Omental fat pad (tissue), 4 donors: Measurements from ENCODE around the gene LRRC8C. TPM values are rescaled to one million over a fixed set of nuclear protein-coding genes. Genes with fewer than 3 reads are reported as not detected.

Source experiments
- ATAC-seq: fragments of 150-250 bp; one replicate; pipeline ENCODE4 v1.9.1; 2016; ENCODE audit warnings: mild to moderate bottlenecking, moderate library complexity; ENCODE audit not compliant: low FRiP score
- DNase-seq: peaks from one replicate; pipeline ENCODE4 v3.0.0-alpha.2; 2019; ENCODE audit warnings: low spot score
- total RNA-seq, 4 donors: library from RNA; depleted of rRNA; stranded (reverse); fragments of >200 nt; gene quantifications; one replicate each; pipeline ENCODE4 v1.1.0, GENCODE V29; 2016
- TF ChIP-seq, protein P1 (sequence below), 3 donors: fragments of 450-650 bp; IDR thresholded peaks; one replicate each; pipeline ENCODE4 v1.5.1; 2016 to 2017; ENCODE audit warnings: antibody characterized with exemption in 3 of 3, mild to moderate bottlenecking in 3 of 3, moderate library complexity in 2 of 3

LRRC8C gene
- total RNA-seq, 4 donors from 2014 or later, result 10.9 to 39.4 (median 19.3) TPM

- DNase-seq, result no peak
- TF ChIP-seq, protein P1, sequence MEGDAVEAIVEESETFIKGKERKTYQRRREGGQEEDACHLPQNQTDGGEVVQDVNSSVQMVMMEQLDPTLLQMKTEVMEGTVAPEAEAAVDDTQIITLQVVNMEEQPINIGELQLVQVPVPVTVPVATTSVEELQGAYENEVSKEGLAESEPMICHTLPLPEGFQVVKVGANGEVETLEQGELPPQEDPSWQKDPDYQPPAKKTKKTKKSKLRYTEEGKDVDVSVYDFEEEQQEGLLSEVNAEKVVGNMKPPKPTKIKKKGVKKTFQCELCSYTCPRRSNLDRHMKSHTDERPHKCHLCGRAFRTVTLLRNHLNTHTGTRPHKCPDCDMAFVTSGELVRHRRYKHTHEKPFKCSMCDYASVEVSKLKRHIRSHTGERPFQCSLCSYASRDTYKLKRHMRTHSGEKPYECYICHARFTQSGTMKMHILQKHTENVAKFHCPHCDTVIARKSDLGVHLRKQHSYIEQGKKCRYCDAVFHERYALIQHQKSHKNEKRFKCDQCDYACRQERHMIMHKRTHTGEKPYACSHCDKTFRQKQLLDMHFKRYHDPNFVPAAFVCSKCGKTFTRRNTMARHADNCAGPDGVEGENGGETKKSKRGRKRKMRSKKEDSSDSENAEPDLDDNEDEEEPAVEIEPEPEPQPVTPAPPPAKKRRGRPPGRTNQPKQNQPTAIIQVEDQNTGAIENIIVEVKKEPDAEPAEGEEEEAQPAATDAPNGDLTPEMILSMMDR (IDR thresholded peaks at IDR 0.05), result no peak
- no peak for ATAC-seq
These were observed 38.7 kb upstream of the LRRC8C start for GRCh38 chr1:89594096-89594740.

DNA sequence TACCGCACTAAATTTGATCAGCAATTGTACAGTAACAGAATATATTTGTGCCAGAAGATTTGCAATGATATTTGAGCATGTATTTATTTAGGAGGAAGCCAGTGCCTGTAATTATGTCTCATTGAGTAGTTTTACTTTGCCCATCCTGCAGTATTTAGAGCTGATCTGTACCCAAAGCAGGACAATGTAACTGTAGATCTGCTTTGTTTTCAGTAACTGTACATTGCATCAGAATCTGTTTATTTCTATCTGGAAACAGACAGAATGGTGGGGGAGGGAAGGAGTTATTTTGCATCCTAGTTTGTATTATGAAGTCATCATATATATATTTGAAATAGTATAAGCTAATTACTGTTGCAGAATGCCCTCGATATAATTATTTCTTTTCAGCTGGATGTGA, 36.2 kb upstream of the LRRC8C start:
- no peak for DNase-seq
- TF ChIP-seq, protein P1 (IDR thresholded peaks at IDR 0.05), result no peak
- no peak for ATAC-seq

- TF ChIP-seq, protein P1 (IDR thresholded peaks at IDR 0.05), result peak in 1 of 3 donors; percentile 37
- no peak for ATAC-seq
- no peak for DNase-seq
These were observed 34.2 kb upstream of the LRRC8C start for GRCh38 chr1:89598450-89599331.

GRCh38 chr1:89599332-89599630, 33.6 kb upstream of the LRRC8C start:
- TF ChIP-seq, protein P1 (IDR thresholded peaks at IDR 0.05), result no peak
- DNase-seq (no peak), ATAC-seq (no peak)

- TF ChIP-seq, protein P1 (IDR thresholded peaks at IDR 0.05), result no peak
- ATAC-seq, result no peak
- no peak for DNase-seq
These were observed 32.3 kb upstream of the LRRC8C start for GRCh38 chr1:89600451-89601224.

DNA sequence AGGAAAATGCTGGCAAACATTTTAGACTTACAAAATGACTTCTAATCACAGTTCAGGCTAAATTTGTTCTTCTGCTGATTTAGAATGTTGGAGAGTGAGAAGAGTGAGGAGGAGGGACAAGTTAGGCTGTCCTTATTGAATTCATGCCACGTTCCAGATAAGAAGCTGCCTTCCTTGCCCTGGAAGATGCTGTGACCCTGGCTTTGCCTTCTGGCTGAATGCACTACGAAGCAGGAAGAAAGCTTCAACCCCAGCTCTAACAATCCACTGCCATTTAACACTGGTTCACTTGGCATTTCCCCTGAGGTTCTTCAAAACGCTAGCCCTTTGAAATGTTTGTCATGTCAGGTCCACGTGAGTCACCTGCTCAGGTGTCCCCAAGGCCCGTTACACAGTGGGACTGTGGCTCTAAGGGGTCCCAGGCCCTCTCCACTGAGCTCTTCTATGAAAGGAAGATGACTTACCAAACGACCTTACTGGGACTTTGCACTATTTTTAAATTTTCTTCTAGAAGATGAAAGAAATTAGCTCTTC, 30.0 kb upstream of the LRRC8C start:
- DNase-seq, result no peak

More for the DNA sequence above, 30.0 kb upstream of the LRRC8C start:
- TF ChIP-seq, protein P1 (IDR thresholded peaks at IDR 0.05), result no peak
- ATAC-seq, result no peak
